GM21723 (cell line): ENCODE measurements around the gene PHRF1.

Experiments
- ATAC-seq: cut with Tn5 transposase; IDR thresholded peaks from one replicate; pipeline ENCODE4 v1.9.1; 2021; ENCODE audit warnings: mild to moderate bottlenecking, moderate library complexity; ENCODE audit not compliant: unreplicated experiment

PHRF1 gene

GRCh38 chr11:593347-593746, 17.1 kb downstream of the PHRF1 start:
- ATAC-seq: no peak

- ATAC-seq: no peak
These were observed 19.1 kb downstream of the PHRF1 start for GRCh38 chr11:595400-595799.

DNA sequence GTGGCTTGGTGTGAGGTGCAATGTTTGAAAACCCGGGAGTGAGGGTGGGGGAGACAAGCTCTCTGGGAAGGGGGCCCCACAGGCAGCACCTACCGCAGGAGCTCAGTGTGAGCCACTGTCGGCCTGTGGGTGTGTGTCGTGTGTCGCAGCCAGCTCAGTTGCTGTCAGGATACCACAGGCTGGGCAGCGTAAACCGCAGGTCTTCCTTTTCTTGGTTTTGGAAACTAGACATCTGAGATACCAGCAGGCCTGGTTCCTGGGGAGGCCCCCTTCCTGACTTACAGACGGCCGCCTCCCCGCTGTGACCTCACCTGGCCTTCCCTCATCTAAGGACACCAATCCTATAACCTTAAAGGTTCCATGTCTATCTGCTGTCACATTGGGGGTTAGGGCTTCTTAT, 20.1 kb downstream of the PHRF1 start:
- no peak for ATAC-seq

- ATAC-seq: no peak
These were observed 21.0 kb downstream of the PHRF1 start for GRCh38 chr11:597166-597725.

DNA sequence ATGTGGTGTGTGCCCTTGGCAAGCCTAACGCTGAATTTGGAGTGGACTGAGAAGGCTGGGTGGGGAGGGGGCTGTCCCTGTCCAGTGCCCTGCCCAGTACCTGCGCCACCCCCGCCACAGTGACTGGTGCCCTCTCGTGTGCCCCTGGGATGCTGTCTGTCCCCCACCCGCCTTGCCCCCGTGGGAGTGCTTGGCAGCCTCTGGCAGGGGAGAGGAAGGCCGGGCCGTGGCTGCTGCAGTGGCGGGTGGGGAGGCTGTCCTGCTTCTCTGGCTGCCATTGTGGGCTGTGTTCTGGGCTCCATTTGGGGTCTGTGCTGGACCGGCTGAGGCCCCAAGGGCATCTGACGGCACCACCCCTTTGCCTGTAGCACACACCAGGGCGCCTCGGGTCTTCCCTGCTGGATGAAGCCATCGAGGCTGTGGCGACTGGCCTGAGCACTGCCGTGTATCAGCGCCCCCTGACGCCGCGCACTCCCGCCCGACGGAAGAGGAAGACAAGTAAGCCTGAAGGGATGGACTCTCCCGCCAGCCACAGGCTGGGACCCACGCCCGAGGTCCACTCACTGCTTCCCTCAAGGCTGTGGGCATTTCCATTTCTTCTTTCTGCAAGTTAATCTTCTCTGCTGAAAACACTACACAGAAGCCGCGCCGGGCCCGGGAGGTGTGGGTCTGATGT, 21.9 kb downstream of the PHRF1 start:
- no peak for ATAC-seq

DNA sequence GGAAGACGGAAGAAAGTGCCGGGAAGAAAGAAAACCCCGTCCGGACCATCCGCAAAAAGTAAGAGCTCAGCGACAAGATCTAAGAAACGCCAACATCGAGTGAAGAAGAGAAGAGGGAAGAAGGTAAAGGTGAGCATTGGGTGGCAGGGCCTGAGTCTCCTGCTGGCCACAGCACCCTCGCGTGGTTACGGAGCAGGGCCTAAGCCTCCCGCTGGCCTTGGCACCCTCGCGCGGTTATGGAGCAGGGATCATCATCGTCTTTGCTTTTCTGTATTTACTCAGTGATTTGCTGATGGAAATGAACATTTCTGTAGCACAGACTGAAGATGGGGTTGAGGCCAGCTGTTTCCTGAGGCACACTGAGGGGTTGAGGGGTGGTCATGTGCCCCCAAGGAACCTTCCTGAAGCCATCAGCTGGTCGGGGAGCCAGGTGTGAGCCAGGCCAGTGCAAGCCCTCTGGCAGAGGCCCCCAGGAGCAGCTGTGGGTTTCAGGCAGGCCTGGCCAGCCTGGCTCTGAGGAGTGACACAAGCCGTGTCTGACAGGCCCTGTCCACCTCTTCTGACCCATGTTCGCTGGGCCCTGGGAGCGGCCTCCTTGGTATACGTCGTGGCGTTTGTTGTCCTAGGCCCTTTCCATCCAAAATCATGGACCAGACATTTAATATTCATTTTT, 25.4 kb downstream of the PHRF1 start:
- ATAC-seq: no peak

GRCh38 chr11:603154-603553, 26.9 kb downstream of the PHRF1 start:
- ATAC-seq: no peak

GRCh38 chr11:605286-606129, 29.2 kb downstream of the PHRF1 start:
- ATAC-seq: no peak

DNA sequence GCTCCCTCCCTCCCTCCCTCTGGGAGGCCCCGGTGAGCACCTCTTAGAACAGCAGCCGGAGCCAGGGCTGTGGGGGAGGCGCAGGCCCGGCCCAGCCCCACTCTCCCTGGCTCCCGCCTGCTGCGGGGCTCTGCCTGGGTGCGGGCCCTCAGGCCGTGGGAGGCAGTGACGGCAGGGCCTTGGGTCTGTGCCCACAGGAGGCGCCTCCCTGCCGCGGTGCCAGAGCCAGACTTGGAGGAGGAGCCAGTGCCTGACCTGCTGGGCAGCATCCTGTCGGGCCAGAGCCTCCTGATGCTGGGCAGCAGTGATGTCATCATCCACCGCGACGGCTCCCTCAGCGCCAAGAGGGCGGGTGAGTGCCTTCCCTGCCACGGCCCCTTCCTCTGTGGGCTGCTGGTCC, 30.0 kb downstream of the PHRF1 start:
- no peak for ATAC-seq

GRCh38 chr11:607020-607780, 30.9 kb downstream of the PHRF1 start:
- ATAC-seq: no peak

GRCh38 chr11:607971-608659, 31.8 kb downstream of the PHRF1 start:
- ATAC-seq: no peak

GRCh38 chr11:608791-609251, 32.6 kb downstream of the PHRF1 start:
- ATAC-seq: no peak

GRCh38 chr11:609341-609811, 33.1 kb downstream of the PHRF1 start:
- no peak for ATAC-seq

DNA sequence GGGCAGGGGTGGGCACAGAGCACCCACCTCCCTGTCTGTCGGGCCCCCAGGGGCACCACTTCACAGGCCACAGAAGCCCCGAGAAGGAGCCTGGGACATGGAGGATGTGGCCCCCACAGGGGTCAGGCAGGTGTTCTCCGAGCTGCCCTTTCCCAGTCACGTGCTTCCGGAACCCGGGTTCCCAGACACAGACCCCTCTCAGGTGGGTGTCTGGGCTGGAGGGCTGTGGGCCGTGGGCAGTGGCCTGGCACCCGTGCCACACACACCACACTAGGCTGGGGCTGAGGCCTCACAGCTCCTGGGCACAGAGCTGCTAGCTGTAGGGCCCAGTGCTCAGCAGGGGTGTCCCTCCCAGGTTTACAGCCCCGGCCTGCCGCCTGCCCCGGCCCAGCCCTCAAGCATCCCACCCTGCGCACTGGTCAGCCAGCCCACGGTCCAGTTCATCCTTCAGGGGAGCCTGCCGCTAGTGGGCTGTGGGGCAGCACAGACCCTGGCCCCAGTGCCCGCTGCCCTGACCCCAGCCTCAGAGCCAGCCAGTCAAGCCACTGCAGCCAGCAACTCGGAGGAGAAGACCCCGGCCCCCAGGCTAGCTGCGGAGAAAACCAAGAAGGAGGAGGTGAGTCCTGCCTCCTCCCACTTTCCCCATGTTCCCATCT, 34.0 kb downstream of the PHRF1 start:
- no peak for ATAC-seq

DNA sequence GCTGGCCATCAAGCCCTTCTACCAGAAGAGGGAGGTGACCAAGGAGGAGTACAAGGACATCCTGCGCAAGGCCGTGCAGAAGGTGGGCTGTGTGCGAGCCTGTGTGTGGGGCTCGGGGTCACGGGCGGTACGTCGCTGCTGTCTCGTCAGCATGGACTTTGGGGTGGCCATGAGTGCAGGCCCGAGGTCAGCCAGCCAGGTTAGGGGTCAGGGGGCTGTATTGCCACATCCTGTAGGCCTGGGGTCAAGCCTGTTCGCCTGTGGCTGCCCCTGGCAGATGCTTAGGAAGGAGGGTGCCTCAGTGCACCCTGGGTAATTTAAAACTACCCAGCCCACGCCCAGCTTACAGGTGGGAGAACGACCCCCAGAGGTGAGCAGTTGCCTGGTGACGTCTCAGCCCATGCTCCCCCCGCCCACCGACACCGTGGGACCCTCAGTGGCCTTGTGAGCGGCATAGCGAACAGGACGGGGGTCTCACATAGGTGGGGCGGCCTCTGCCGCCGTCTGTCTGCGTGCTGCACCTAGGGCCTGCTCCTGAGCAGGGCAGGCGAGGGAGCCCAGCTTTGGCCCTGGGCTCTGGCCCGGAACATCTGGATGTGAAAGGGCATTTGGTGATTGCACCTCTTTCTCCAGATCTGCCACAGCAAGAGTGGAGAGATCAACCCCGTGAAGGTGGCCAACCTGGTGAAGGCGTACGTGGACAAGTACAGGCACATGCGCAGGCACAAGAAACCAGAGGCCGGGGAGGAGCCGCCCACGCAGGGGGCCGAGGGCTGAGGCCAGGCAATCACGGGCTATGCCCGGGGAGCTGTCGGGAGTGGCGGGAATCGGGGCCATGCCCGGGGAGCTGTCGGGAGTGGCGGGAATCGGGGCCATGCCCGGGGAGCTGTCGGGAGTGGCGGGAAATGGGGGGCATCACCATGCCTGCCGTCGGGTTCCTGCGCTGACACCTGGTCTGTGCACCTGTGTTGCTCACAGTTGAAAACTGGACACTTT, 35.0 kb downstream of the PHRF1 start:
- ATAC-seq: no peak

- ATAC-seq: no peak
These were observed 36.1 kb downstream of the PHRF1 start for GRCh38 chr11:612201-612960.

- no peak for ATAC-seq
These were observed 36.7 kb downstream of the PHRF1 start for GRCh38 chr11:612961-613300.
